GM03348 (cell line): ENCODE measurements around the gene DGKQ.
"Not testable (repeated sequence)": the region's sequence is repeated elsewhere in the genome, so short reads cannot be mapped to it uniquely, and the experiment has no call there.

ENCODE experiments used
- DNase-seq: peaks from one replicate; pipeline ENCODE4 v3.0.0; 2012; ENCODE audit warnings: low spot score

The DGKQ gene

GRCh38 chr4:949656-950055, 23.7 kb downstream of the DGKQ start:
- DNase-seq, result no peak

- no peak for DNase-seq
These were observed 24.5 kb downstream of the DGKQ start for GRCh38 chr4:948936-949300.

GRCh38 chr4:948101-948935, 25.1 kb downstream of the DGKQ start:
- DNase-seq, result no peak

GRCh38 chr4:947491-947971, 25.8 kb downstream of the DGKQ start:
- DNase-seq, result no peak

GRCh38 chr4:946517-947471, 26.6 kb downstream of the DGKQ start:
- no peak for DNase-seq

- DNase-seq, result no peak
These were observed 27.3 kb downstream of the DGKQ start for GRCh38 chr4:946103-946450.

- DNase-seq, result no peak
These were observed 27.9 kb downstream of the DGKQ start for GRCh38 chr4:945274-946102.

GRCh38 chr4:939508-939907, 33.9 kb downstream of the DGKQ start:
- DNase-seq, result not testable (repeated sequence)

GRCh38 chr4:932713-933070, 40.7 kb downstream of the DGKQ start:
- DNase-seq, result no peak

- peak; percentile 100 for DNase-seq
These were observed 41.2 kb downstream of the DGKQ start, which contains the start of the genes GAK and TMEM175 for GRCh38 chr4:931960-932712. GAK (minus strand) TSS chr4:932316; CDS start chr4:932187, 129 bp downstream. TMEM175 (plus strand) TSS chr4:932460; CDS start chr4:947740, 15,280 bp downstream.

- peak; percentile 57 for DNase-seq
These were observed 42.0 kb downstream of the DGKQ start for GRCh38 chr4:931194-931959.

- no peak for DNase-seq
These were observed 42.6 kb downstream of the DGKQ start for GRCh38 chr4:930827-931193.

- DNase-seq, result no peak
These were observed 43.3 kb downstream of the DGKQ start for GRCh38 chr4:930028-930551.

- no peak for DNase-seq
These were observed 44.1 kb downstream of the DGKQ start for GRCh38 chr4:929096-929765.

GRCh38 chr4:927566-927965, 45.8 kb downstream of the DGKQ start:
- DNase-seq, result not testable (repeated sequence)

- no peak for DNase-seq
These were observed 46.8 kb downstream of the DGKQ start for GRCh38 chr4:926538-926937.

GRCh38 chr4:925771-926500, 47.4 kb downstream of the DGKQ start:
- no peak for DNase-seq

GRCh38 chr4:925171-925570, 48.2 kb downstream of the DGKQ start:
- DNase-seq, result no peak
